Stimulated activated naive B cell treated with anti-CD40 and anti-IgM and Interleukin-4, amounts not matched to agents 10 μg/mL and 1 μg/mL and 100 μg/mL, for 72 hours (primary cell): Measurements from ENCODE around the gene LGALS8.
"Not testable (repeated sequence)": the region's sequence is repeated elsewhere in the genome, so short reads cannot be mapped to it uniquely, and the experiment has no call there.

Experiments used
- ATAC-seq, 2 donors: fragments of 150-1000 bp; cut with Tn5 transposase; replicated peaks; 2 replicates each; pipeline ENCODE4 v1.10.0; 2021; ENCODE audit warnings: moderate library complexity in 1 of 2
- DNase-seq: peaks from one replicate; pipeline ENCODE4 v3.0.0; 2021
- H3K27ac Mint-ChIP-seq: one replicate; pipeline ENCODE4 v1.8.0; 2022; ENCODE audit warnings: mild to moderate bottlenecking, mixed read lengths
- H3K27me3 Mint-ChIP-seq, 2 donors: one replicate each; pipeline ENCODE4 v1.8.0; 2022; ENCODE audit warnings: mixed read lengths in 2 of 2
- H3K36me3 Mint-ChIP-seq, 2 donors: one replicate each; pipeline ENCODE4 v1.8.0; 2022; ENCODE audit warnings: mixed read lengths in 2 of 2, mild to moderate bottlenecking in 1 of 2
- H3K4me1 Mint-ChIP-seq, 2 donors: one replicate each; pipeline ENCODE4 v1.8.0; 2022; ENCODE audit warnings: mixed read lengths in 2 of 2, mild to moderate bottlenecking in 1 of 2
- H3K4me3 Mint-ChIP-seq, 2 donors: one replicate each; pipeline ENCODE4 v1.8.0; 2022; ENCODE audit warnings: mild to moderate bottlenecking in 2 of 2, mixed read lengths in 2 of 2, moderate library complexity in 1 of 2
- H3K9me3 Mint-ChIP-seq, 2 donors: one replicate each; pipeline ENCODE4 v1.8.0; 2022; ENCODE audit warnings: mixed read lengths in 2 of 2, mild to moderate bottlenecking in 1 of 2

Gene LGALS8

DNA sequence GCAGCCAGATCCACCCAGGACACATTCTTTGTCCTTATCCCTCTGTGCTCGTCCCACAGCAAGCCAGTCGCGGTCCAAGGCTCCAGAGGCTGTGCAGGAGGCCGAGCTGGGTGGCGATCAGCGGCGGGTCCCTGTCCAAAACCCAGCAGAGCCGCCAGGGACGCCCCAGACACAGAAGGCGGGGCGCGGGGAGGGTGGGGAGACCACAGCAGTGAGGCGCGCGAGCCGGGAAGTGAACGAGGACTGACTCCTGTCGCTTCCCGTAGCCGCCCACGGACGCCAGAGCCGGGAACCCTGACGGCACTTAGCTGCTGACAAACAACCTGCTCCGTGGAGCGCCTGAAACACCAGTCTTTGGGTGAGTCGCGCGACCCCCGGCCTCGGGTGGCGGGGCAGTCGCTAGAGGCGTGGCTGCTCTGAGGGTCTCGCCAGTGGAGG is at the start of gene LGALS8:
LGALS8 (plus strand) TSS at position 279 of the 438 bp plus-strand sequence. CDS start 2,089 bp downstream, outside the sequence.
- Mint-ChIP-seq H3K36me3 (peaks cover 10 to 19% of the 10 kb centered on the region in 2 donors), H3K9me3 (no peaks in the 10 kb centered on the region), H3K27me3 (no peaks in the 10 kb centered on the region), H3K4me1 (peaks cover 3 to 12% of the 10 kb centered on the region in 2 donors), H3K27ac (peak within 1 kb of the TSS; percentile 99), H3K4me3 (peak within 1 kb of the TSS; percentile 99)
- DNase-seq (peak; percentile 84), ATAC-seq (peak; percentile 74 to 77)

DNA sequence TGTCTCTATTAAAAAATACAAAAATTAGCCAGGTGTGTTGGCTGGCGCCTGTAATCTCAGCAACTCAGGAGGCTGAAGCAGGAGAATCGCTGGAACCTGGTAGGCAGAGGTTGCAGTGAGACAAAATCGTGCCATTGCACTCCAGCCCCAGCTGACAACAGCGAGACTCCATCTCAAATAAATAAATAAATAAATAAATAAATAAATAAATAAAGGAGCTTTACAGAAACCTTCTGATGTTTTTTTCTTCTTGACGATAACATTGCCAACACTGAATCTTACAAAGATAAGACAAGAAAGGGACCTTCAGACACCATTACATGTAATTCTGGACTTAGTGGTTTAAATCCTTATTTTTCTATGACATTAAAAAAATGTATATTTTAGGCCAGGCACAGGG is 47.8 kb upstream of the LGALS8 start:
- peaks cover 7 to 19% of the 10 kb centered on the region in 2 donors for H3K27me3 Mint-ChIP-seq
- peaks cover 0 to 2% of the 10 kb centered on the region in 2 donors for H3K4me1 Mint-ChIP-seq
- no peak for ATAC-seq
- no peak for DNase-seq
- no peak overlapping the region for H3K4me3 Mint-ChIP-seq
- peaks cover 0 to 3% of the 10 kb centered on the region in 2 donors for H3K36me3 Mint-ChIP-seq
- no peaks in the 10 kb centered on the region for H3K9me3 Mint-ChIP-seq
- H3K27ac Mint-ChIP-seq, result no peak overlapping the region

GRCh38 chr1:236480758-236481436 is 42.9 kb upstream of the LGALS8 start:
- no peak for ATAC-seq
- H3K4me1 Mint-ChIP-seq, result no peaks in the 10 kb centered on the region
- H3K27ac Mint-ChIP-seq, result no peak overlapping the region
- H3K36me3 Mint-ChIP-seq, result peaks cover 0 to 3% of the 10 kb centered on the region in 2 donors
- H3K4me3 Mint-ChIP-seq, result no peak overlapping the region
- no peaks in the 10 kb centered on the region for H3K9me3 Mint-ChIP-seq
- DNase-seq, result no peak
- H3K27me3 Mint-ChIP-seq, result peaks cover 0 to 5% of the 10 kb centered on the region in 2 donors

DNA sequence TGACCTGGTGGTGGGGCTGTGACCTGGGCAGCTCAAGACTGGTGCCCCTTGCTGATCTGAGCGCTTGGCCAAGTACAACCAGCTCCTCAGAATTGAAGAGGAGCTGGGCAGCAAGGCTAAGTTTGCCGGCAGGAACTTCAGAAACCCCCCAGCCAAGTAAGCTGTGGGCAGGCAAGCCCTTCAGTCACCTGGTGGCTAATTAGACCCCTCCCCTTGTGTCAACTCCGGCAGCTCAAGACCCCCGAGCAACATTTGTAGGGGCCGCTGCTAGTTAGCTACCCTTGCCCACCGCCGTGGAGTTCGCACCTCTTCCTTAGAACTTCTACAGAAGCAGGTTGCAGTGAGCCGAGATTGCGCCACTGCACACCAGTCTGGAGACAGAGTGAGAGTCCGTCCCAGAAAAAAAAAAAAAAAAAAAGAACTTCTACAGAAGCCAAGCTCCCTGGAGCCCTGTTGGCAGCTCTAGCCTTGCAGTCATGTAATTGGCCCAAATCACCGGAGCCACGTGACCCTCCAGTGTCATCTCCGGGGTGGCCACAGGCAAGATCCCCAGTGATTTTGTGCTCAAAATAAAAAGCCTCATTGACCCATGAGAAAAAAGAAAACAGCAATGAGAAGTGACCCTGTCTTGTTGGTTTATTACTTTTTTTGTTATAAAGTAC is 39.3 kb upstream of the LGALS8 start:
- H3K4me1 Mint-ChIP-seq, result no peaks in the 10 kb centered on the region

DNA sequence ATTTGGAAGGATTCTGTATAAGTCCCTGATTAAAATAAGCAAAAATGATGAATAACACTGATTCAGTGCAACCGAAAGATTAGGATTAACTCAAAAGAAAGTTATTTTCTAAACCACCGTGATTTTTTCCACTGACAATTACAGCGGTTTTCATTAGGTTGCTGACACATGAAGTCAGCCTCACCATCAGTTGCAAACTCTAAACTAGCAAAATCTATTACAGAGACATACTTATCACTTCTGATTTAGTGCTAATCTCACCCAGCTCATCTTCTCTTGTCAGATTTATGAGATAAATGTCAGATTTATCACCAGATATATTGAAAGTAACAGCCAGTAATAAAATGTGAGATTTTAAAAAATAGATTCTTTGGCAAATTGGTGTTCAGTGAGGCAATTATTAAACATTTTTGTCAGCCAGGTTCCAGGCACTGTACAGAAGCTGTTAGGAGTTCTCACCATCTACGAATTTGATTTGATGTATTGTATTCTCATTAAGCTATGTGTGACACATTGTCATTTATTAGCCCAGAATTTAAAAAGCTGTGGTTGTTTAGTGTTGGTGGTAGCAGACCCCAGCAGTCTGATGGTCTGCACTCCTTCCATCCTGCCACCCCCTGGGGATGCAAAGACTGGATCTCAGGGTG is 37.3 kb upstream of the LGALS8 start:
- no peak for DNase-seq
- ATAC-seq, result no peak
- Mint-ChIP-seq H3K36me3 (no peaks in the 10 kb centered on the region), H3K27me3 (peaks cover 8 to 13% of the 10 kb centered on the region in 2 donors), H3K9me3 (no peaks in the 10 kb centered on the region), H3K4me3 (no peak overlapping the region), H3K4me1 (peaks cover 2 to 10% of the 10 kb centered on the region in 2 donors), H3K27ac (no peak overlapping the region)

More for the DNA sequence above, 39.3 kb upstream of the LGALS8 start:
- no peak overlapping the region for H3K4me3 Mint-ChIP-seq
- DNase-seq, result no peak
- no peak for ATAC-seq
- no peaks in the 10 kb centered on the region for H3K9me3 Mint-ChIP-seq
- no peaks in the 10 kb centered on the region for H3K36me3 Mint-ChIP-seq
- no peak overlapping the region for H3K27ac Mint-ChIP-seq
- no peaks in the 10 kb centered on the region for H3K27me3 Mint-ChIP-seq

- DNase-seq, H3K4me3 Mint-ChIP-seq, H3K4me1 Mint-ChIP-seq, H3K27ac Mint-ChIP-seq, ATAC-seq, H3K36me3 Mint-ChIP-seq, H3K9me3 Mint-ChIP-seq: not testable (repeated sequence)
- peaks cover 21 to 32% of the 10 kb centered on the region in 2 donors for H3K27me3 Mint-ChIP-seq
Observed at GRCh38 chr1:236489161-236489560, 34.6 kb upstream of the LGALS8 start.

DNA sequence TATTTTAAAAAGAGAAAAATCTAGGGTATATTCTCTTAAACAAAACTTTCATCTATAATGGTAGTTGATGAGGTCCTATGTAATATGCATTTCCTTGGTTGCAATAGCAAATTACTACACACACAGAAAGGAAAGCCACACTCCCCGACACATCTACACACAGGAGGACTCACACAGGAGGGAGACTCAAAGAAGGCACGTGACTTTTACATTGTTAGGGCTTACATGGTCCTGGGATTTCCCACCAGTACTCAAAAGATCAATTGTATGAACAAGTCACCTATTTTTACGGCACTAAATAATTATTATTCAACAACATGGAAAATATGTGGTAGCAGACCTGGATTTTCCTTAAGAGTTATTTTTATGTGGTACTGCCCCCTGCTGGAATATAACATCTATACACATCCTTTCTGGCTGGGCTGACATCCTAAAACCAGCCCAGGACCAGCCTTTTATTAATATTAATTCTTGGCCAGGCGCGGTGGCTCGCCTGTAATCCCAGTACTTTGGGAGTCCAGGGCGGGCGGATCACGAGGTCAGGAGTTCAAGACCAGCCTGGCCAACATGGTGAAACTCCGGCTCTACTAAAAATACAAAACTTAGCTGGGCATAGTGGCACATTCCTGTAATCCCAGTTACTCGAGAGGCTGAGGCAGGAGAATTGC is 33.9 kb upstream of the LGALS8 start:
- peaks cover 21 to 38% of the 10 kb centered on the region in 2 donors for H3K27me3 Mint-ChIP-seq
- no peak overlapping the region for H3K4me3 Mint-ChIP-seq
- no peak overlapping the region for H3K27ac Mint-ChIP-seq
- DNase-seq (no peak), ATAC-seq (peak; percentile 66 to 80)
- H3K9me3 Mint-ChIP-seq, result no peaks in the 10 kb centered on the region
- peaks cover 2 to 10% of the 10 kb centered on the region in 2 donors for H3K4me1 Mint-ChIP-seq
- no peaks in the 10 kb centered on the region for H3K36me3 Mint-ChIP-seq

- no peak for DNase-seq
- Mint-ChIP-seq H3K4me3 (no peak overlapping the region), H3K27ac (no peak overlapping the region), H3K9me3 (no peaks in the 10 kb centered on the region), H3K36me3 (no peaks in the 10 kb centered on the region), H3K27me3 (peaks cover 28 to 53% of the 10 kb centered on the region in 2 donors), H3K4me1 (peaks cover 2 to 10% of the 10 kb centered on the region in 2 donors)
- no peak for ATAC-seq
Observed at GRCh38 chr1:236491469-236492136, 32.2 kb upstream of the LGALS8 start.

DNA sequence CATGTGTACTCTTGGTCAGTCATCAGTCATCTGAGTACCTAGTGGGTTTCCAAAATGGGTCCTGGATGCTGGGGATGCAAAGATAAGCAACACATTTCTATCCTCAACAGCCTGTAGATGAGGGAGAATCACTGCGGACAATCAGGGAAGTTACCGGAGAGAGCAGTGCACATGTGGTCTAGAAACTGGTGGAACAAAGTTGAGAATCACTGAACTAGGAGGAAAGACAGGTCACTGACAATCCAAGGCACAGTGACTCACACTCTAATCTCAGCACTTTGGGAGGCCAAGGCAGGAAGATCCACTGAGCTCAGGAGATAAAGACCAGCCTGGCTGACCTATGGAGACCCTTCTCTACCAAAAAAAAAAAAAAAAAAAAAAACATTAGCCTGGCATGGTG is 31.4 kb upstream of the LGALS8 start:
- no peak for DNase-seq
- ATAC-seq, result no peak
- peaks cover 2 to 10% of the 10 kb centered on the region in 2 donors for H3K4me1 Mint-ChIP-seq
- no peaks in the 10 kb centered on the region for H3K36me3 Mint-ChIP-seq
- peaks cover 30 to 56% of the 10 kb centered on the region in 2 donors for H3K27me3 Mint-ChIP-seq
- no peak overlapping the region for H3K27ac Mint-ChIP-seq
- H3K4me3 Mint-ChIP-seq, result no peak overlapping the region
- H3K9me3 Mint-ChIP-seq, result no peaks in the 10 kb centered on the region

DNA sequence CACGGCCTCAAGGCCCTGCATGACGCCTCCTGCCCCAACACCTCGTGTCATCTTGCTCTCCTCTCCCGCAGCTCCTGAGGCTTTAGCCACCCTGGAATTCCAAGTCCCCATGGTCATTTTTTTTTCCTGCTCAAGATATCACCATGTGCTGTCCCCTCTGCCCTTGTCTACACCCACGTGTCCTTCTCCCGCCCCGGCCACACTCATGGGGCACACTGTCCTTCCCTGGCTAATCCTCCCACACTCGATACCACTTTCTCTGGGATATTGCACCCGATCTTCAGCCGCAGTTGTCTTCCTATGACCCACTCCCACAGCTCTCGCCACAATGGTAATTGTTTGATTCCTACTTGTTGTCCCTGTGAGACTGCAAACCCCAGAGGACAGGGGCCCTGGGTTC is 29.7 kb upstream of the LGALS8 start:
- Mint-ChIP-seq H3K27me3 (peaks cover 30 to 56% of the 10 kb centered on the region in 2 donors), H3K27ac (no peak overlapping the region), H3K4me3 (no peak overlapping the region), H3K4me1 (peaks cover 2 to 10% of the 10 kb centered on the region in 2 donors), H3K9me3 (no peaks in the 10 kb centered on the region), H3K36me3 (no peaks in the 10 kb centered on the region)
- ATAC-seq (no peak), DNase-seq (no peak)

DNA sequence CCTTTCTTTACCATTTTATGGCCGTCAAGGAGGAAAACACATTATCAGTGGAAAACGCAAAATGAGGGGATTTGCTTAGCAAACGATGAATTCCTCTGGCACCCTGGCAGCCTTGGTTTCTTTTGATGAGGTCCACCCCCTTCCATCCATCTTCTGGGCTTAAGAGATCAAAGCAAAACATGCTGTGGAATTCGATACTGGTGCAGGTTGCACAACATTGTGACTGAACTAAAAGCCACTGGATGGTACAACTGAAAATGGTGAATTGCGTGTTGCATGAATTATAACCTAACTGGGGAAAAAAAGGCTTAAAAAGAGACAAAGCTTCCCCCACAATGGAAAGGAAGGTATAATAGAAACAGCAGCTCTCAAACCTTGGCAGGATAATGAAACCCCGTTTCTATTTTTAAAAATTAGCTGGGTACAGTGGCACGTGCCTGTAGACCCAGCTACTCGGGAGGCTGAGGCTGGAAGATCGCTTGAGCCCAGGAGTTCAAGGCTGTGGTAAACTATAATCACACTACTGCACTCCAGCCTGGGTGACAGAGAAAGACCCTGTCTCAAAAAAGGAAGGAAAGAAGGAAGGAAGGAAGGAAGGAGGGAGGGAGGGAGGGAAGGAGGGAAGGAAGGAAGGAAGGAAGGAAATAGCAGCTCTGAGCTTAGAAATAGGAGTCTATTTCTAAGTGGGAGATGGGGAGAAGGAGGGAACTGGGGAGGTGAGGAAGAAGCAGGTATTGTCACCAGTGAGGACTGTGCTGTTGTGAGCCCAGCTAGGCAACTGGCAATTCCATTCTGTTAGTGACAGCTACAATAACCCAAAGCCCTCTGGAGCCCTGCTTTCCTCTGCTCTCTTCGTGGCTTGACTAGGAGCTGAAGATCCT is 29.0 kb upstream of the LGALS8 start:
- no peak for ATAC-seq
- no peak for DNase-seq
- peaks cover 30 to 53% of the 10 kb centered on the region in 2 donors for H3K27me3 Mint-ChIP-seq
- H3K27ac Mint-ChIP-seq, result no peak overlapping the region
- H3K4me3 Mint-ChIP-seq, result no peak overlapping the region
- H3K9me3 Mint-ChIP-seq, result no peaks in the 10 kb centered on the region
- no peaks in the 10 kb centered on the region for H3K36me3 Mint-ChIP-seq
- H3K4me1 Mint-ChIP-seq, result peaks cover 2 to 7% of the 10 kb centered on the region in 2 donors

- no peaks in the 10 kb centered on the region for H3K9me3 Mint-ChIP-seq
- DNase-seq, result no peak
- H3K4me3 Mint-ChIP-seq, result no peak overlapping the region
- ATAC-seq, result no peak
- no peaks in the 10 kb centered on the region for H3K36me3 Mint-ChIP-seq
- H3K27me3 Mint-ChIP-seq, result peaks cover 29 to 52% of the 10 kb centered on the region in 2 donors
- peaks cover 2 to 5% of the 10 kb centered on the region in 2 donors for H3K4me1 Mint-ChIP-seq
- H3K27ac Mint-ChIP-seq, result no peak overlapping the region
Observed at GRCh38 chr1:236495467-236496112, 28.2 kb upstream of the LGALS8 start.

- Mint-ChIP-seq H3K4me1 (peaks cover 4 to 6% of the 10 kb centered on the region in 2 donors), H3K4me3 (no peak overlapping the region), H3K9me3 (no peaks in the 10 kb centered on the region), H3K27ac (no peak overlapping the region), H3K27me3 (peaks cover 11 to 35% of the 10 kb centered on the region in 2 donors), H3K36me3 (no peaks in the 10 kb centered on the region)
- ATAC-seq (no peak), DNase-seq (no peak)
Observed at GRCh38 chr1:236497908-236498307, 25.9 kb upstream of the LGALS8 start.
